Right atrium auricular region (tissue), 2 donors: ENCODE data around the gene ELK1. TPM values are rescaled to one million over a fixed set of nuclear protein-coding genes. Genes with fewer than 3 reads are reported as not detected.

Experiments used
- DNase-seq: peaks from one replicate; pipeline ENCODE4 v3.0.0-alpha.2; 2019; ENCODE audit warnings: low spot score
- H3K27ac ChIP-seq, 2 donors: fragments of 200-600 bp; sonication (generic); 1 replicate in 1 of 2; 2 replicates in 1 of 2; pipeline ENCODE4 v1.5.1; 2016 to 2019
- H3K27me3 ChIP-seq, 2 donors: fragments of 200-600 bp; sonication (generic); one replicate each; pipeline versions ENCODE4 v1.5.1 to v1.6.0; 2017 to 2019
- H3K36me3 ChIP-seq: fragments of 200-600 bp; sonication (generic); one replicate; pipeline ENCODE4 v1.5.1; 2016
- H3K4me1 ChIP-seq, 2 donors: fragments of 200-600 bp; sonication (generic); one replicate each; pipeline versions ENCODE4 v1.5.1 to v1.6.0; 2017 to 2019
- H3K4me3 ChIP-seq, 2 donors: fragments of 200-600 bp; sonication (generic); 1 replicate in 1 of 2; 2 replicates in 1 of 2; pipeline ENCODE4 v1.5.1; 2017 to 2019; ENCODE audit warnings: mild to moderate bottlenecking in 1 of 2, moderate library complexity in 1 of 2
- H3K9me3 ChIP-seq, 2 donors: fragments of 200-600 bp; sonication (generic); one replicate each; pipeline ENCODE4 v1.5.1; 2019
- CTCF ChIP-seq, 2 donors: fragments of 200-600 bp; sonication (generic); IDR thresholded peaks; one replicate each; pipeline ENCODE4 v1.5.1; 2019; ENCODE audit warnings: antibody characterized with exemption in 2 of 2
- total RNA-seq, 2 donors: library from RNA; depleted of rRNA; stranded (reverse); fragments of >200 nt; gene quantifications; one replicate each; pipeline ENCODE4 v1.1.0, GENCODE V29; 2016

Gene ELK1
- total RNA-seq, 2 donors from 2014 or later, result 21.9 to 28.9 TPM

GRCh38 chrX:47661539-47661938, 11.2 kb upstream of the ELK1 start:
- no peak for TF ChIP-seq CTCF (IDR thresholded peaks at IDR 0.05)
- no peak for DNase-seq
- no peaks in the 10 kb centered on the region for H3K27me3 ChIP-seq
- peaks cover 6% of the 10 kb centered on the region for H3K36me3 ChIP-seq
- peaks cover 0 to 4% of the 10 kb centered on the region in 2 donors for H3K4me1 ChIP-seq
- no peak overlapping the region for H3K4me3 ChIP-seq
- H3K27ac ChIP-seq, result no peak overlapping the region
- no peaks in the 10 kb centered on the region for H3K9me3 ChIP-seq

- TF ChIP-seq CTCF (IDR thresholded peaks at IDR 0.05), result no peak
- Histone ChIP-seq H3K27me3 (no peaks in the 10 kb centered on the region), H3K4me3 (peak overlapping the region; percentile 58 to 60), H3K4me1 (peaks cover 0 to 4% of the 10 kb centered on the region in 2 donors), H3K9me3 (no peaks in the 10 kb centered on the region), H3K27ac (peak overlapping the region; percentile 90 to 92), H3K36me3 (peaks cover 12% of the 10 kb centered on the region)
- DNase-seq, result no peak
These were observed 9.0 kb upstream of the ELK1 start for GRCh38 chrX:47659421-47659726.

- peaks cover 15% of the 10 kb centered on the region for H3K36me3 ChIP-seq
- TF ChIP-seq CTCF (IDR thresholded peaks at IDR 0.05), result no peak
- H3K4me1 ChIP-seq, result peaks cover 0 to 4% of the 10 kb centered on the region in 2 donors
- DNase-seq, result peak; percentile 93
- H3K4me3 ChIP-seq, result peak within 1 kb of the TSS; percentile 58 to 60
- H3K27ac ChIP-seq, result peak within 1 kb of the TSS; percentile 90 to 92
- H3K27me3 ChIP-seq, result no peaks in the 10 kb centered on the region
- H3K9me3 ChIP-seq, result no peaks in the 10 kb centered on the region
These were observed 8.5 kb upstream of the ELK1 start, which contains the start of gene UXT for GRCh38 chrX:47658684-47659420. Gene UXT (minus strand): TSS chrX:47659180. CDS start chrX:47658927, 253 bp downstream.

GRCh38 chrX:47658301-47658683, 7.9 kb upstream of the ELK1 start:
- Histone ChIP-seq H3K36me3 (peaks cover 19% of the 10 kb centered on the region), H3K4me1 (peaks cover 0 to 4% of the 10 kb centered on the region in 2 donors), H3K9me3 (no peaks in the 10 kb centered on the region), H3K27me3 (no peaks in the 10 kb centered on the region), H3K27ac (peak overlapping the region; percentile 90 to 92), H3K4me3 (peak overlapping the region; percentile 58 to 60)
- TF ChIP-seq CTCF (IDR thresholded peaks at IDR 0.05), result no peak
- DNase-seq, result no peak

- Histone ChIP-seq H3K9me3 (no peaks in the 10 kb centered on the region), H3K27me3 (no peaks in the 10 kb centered on the region), H3K4me3 (peak overlapping the region; percentile 29 to 70), H3K36me3 (peaks cover 11% of the 10 kb centered on the region), H3K27ac (peak overlapping the region; percentile 67 to 91), H3K4me1 (peaks cover 0 to 8% of the 10 kb centered on the region in 2 donors)
- TF ChIP-seq CTCF (IDR thresholded peaks at IDR 0.05), result no peak
- no peak for DNase-seq
These were observed 911 bp upstream of the ELK1 start for GRCh38 chrX:47651043-47651905.
